SK-N-DZ (cell line): ENCODE measurements around the gene VPS37D.
"Not testable (repeated sequence)": the region's sequence is repeated elsewhere in the genome, so short reads cannot be mapped to it uniquely, and the experiment has no call there.

Experiments
- DNase-seq: peaks from one replicate; pipeline ENCODE4 v3.0.0-alpha.2; 2015; ENCODE audit warnings: low spot score
- small RNA-seq, 2 experiments: library from RNA; depleted of rRNA; stranded (forward); fragments of <200 nt; gene quantifications; one replicate each; pipeline ENCODE3, GENCODE V24; 2014

VPS37D gene

DNA sequence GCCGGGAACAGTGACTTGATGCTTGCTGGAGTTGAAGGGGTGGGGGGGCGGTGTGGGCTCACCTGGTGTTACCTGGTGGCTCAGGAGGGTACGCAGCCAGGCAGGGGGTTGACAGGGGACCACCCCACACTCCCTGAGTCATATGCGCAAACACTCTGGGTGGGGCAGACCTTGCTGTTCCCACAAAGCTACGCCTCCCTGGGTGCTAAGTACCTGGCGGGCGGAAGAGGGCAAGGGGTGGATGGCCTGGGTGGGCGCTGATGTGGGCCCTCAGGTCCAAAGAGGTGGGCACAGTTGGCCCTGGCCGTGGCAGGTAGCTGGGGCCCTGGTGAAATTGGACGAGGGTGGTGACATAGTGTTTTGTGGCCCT is 37.9 kb downstream of the VPS37D start:
- no peak for DNase-seq

DNA sequence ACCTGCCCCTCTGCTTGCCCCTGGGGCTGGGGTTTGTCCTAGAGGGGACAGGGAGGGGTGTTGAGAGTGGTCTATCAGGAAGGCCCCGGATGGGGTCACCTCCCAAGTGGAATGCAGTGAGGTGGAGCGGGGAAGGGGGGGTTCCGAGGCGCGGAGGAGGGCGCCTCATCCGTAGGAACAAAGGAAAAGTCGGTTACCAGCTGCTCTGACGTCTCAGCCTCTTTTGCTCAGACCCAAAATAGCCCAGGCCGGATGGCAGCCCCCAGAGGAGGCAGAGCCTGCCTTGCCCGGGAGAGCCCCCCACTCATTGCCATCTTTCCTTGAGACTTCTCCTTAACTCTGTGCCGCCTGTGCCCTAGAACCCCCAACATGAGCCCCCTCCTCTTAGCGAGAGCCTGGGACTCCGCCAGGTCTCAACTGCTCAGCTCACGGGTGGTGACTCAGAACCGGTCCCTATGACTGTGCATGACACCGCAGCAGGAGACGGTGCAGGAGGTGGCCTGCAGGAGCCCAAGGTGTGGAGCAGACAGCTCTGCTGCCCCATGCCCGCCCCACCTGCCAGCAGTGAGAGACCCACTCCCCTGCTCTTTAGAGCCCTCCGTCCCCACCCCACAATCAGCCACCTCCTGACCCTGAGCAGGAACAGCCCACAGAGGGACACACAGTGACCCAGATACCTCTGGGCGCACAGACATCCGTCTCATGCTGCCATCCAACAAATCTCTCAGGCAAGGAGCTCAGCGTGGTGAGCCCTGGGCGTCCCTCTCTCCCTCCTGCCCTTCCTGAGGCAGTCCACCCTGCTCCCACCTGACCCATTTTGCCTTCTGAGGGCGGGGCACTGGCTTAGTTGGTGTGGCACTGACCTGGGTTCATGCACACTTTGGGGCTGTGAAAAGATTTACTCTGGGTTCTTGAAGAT is 38.8 kb downstream of the VPS37D start:
- no peak for DNase-seq

DNA sequence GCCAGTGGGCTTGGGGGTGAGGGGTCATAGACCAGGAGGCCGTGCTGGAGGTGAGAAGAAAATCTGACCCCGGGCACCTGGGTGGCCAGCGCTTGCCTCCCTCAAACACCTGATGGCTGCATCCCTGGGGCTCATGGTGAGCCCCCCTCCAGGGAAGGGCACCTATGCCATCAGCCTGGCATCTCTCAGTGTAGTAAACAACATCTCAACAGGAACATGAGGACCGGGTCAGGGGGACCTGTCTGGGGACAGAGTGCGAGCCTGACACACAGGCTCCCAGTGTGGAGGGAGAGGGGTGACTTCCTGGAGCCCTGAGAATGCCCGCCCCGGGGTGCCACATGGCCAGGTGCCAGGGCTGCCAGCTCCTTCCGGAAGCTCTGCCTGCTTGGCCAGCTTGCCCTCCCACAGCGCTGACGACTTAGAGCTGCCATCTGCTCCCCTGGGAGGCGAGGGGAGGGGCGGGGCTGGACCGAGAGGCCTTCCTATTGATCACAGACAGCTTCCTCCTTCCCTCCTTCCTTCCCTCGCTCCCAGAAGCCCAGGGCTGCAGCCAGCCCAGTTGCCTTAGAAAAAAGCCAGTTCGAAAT is 39.5 kb downstream of the VPS37D start:
- no peak for DNase-seq

DNA sequence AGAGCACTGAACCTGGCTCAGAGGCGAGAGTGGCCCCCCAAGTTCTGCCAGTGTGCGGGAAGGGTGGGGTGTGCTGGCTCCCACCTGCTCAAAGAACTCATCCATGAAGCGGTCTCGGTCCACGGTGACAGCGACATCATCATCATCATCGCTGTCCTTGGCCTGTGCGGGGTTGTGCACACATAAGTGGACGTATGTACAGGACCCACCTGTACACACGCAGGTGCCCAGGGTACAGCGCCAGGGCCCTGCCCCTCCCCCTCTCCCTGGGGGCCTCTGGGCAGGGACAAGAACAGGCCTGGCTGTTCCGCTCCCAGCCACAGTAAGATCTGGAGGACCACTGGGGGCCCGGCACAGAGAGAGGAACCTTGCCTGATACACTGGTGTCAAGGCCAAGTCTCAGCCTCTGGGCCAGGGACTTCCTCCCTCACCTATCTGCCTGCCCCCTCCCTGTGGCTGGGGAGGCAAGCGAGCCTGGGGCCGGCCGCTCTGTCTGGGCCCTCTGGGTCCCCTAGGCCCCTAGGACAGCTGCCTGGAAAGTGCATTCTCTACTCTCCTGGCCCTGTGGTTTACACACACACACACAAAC is 41.4 kb downstream of the VPS37D start:
- no peak for DNase-seq

DNA sequence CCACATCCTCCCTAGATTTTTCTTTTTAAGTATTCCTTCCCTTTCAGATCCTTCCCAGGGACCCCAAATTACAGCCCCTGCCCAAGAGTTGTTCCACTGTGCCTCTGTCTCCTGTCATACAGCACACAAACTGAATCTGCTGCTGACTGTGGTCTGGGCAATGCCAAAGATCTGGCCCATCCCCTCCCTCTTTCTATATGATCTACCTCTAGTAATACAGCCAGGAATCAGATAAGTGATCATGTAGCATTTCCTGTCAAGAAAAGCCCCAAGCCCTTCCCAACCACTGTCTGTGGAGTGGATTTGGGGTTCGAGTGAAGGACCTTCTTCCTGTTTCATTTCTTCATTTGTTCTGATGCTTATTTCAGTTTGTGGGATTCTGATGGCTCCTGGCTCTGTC is 45.1 kb downstream of the VPS37D start:
- no peak for DNase-seq

DNA sequence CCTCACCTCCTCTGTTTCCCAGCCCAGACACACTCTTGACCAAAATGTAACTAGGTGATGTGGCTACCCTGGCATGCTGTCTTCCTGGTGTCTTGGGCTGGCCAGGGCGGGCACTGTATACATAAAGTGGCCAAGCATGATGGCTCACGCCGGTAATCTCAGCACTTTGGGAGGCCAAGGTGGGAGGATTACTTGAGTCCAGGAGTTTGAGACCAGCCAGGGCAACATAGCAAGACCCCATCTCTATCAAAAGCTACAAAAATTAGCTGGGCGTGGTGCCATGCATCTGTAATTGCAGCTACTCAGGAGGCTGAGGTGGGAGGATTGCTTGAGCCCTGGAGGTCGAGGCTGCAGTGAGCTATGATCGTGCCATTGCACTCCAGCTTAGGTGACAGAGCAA is 45.7 kb downstream of the VPS37D start:
- not testable (repeated sequence) for DNase-seq

DNA sequence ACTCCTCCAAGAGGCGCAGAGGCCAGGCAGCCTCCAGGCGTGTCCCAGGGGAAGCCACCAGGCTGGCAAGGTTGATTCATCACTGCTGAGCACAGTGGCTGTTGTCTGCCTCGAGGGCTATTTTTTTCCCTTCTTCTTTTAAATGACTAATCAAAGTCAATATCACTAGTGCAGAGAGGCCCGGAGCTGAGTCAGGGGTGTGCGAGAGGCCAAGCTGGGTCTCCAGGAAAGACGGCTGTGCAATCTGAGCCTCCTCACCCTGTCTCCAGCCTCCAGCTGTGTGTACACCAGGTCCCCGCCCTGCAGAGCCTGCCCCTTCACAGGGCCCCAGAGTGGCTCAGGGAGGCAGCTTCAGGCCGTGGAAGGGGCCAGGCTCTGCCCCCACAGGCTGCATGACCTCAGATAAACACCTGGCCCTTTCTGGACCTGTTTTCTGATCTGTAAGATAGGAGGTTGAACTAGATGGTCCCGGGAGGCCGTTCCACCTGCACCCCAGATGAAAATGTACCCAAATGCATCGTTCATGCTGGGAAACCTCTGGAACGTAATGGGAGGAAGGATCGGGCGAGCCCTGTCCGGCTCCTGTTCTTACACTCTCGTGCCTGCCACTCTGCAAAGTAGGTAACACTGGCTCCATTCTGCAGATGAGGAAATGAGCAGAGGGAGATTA is 48.2 kb downstream of the VPS37D start:
- DNase-seq, result peak; percentile 73

DNA sequence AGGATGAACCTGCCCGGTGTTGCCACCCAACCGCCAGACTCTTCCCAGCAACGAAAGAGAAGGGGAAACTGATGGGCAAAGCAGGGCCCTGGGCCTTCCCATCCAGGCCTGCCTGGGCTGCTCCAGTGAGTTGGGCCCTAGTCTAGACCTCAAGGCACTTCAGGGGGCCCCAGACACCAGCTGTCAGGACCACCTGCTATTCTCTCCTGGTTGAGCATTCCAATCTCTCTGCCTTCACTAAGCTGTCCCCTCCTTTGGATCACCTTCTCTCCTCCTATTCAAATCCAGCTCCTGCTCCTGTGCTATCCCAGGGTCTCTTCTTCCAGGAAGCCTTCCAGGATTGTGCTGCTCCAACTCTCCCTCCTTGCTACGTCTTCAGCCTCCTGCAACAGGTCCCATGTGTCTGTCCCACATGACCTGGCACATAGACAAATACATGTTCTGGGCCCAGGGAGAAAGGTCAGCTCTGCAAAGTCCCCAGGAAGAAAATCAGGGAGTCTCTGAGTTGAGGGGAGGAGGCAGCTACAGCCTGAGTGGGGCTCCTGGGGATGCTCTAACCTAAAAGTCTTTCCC is 48.8 kb downstream of the VPS37D start:
- DNase-seq, result no peak

DNA sequence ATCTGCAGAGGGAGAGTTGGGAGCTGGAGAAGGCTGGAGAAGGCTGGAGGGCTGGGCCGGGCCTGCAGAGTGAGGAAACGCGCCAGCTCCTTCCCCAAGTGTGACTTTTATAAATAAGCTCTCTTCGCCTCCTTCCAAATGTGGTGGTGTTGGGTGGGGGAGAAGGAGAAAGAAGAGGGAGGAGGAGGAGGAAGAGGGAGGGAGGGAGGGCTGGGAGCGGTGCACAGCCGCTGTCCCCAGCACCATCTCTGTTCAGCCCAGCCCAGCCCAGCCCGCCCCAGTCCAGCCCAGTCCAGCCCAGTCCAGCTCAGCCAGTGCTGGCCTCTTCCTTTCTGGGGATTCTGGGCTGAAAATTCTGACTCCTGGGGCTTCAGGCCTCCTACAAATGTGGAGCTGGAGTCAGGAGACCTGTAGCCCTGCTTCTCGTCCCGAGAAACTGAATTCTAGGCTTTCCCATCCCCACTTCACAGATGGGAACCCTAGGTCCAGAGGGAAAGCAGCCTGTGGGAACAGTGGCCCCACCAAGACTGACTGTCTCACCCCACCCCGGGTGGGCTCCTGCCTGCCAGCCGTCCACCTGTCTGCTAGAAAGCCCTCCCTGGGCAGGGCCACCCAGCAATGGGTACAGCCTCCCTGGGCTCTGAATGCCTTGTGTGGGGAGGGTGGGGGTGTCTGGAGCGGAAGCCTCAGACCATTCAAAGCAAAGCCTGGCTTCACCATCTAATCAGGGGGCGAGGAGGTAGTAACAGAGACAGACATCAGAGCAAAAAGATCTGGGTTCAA is 49.6 kb downstream of the VPS37D start:
- DNase-seq, result no peak

DNA sequence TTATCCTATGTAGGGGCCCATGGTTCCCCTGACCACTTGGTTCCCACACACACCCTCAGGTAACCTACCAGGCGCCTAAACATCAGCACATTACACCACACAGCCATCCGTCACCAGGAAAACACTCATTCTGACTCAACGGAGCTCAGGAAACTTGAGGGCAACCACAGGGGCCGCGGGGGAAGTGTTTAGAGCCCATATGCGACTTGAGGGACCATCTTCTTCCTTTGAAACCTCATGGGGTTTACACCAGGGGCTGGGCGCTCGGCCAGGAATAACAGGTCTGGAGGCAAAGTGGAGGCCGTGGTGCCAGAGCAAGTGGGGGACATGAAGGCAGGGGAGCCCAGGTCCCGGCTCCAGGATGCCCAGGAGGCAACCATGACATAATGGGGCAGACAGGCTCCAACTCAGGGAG is 50.4 kb downstream of the VPS37D start:
- DNase-seq, result no peak

DNA sequence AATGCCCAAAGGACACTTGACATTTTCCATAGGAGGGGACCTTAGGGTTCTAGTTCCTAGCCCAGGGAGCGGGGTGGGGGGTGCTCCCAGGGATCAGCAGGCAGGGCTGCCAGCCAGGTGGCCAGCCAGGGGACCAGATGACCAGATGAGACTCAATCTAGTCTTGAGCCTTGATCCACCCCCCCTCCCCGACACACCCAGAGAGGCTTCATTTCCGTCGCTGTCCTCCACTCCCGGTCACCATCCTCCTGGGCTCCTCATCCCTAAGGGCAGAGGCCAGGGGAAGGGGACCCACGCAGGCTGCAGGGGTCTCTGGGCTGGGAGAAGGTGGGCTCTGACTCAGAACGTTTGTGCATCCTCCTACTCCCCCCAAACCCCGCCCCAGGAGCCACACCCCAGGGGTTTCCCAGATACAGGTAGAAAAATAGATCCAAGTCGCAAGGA is 50.8 kb downstream of the VPS37D start:
- DNase-seq, result no peak

DNA sequence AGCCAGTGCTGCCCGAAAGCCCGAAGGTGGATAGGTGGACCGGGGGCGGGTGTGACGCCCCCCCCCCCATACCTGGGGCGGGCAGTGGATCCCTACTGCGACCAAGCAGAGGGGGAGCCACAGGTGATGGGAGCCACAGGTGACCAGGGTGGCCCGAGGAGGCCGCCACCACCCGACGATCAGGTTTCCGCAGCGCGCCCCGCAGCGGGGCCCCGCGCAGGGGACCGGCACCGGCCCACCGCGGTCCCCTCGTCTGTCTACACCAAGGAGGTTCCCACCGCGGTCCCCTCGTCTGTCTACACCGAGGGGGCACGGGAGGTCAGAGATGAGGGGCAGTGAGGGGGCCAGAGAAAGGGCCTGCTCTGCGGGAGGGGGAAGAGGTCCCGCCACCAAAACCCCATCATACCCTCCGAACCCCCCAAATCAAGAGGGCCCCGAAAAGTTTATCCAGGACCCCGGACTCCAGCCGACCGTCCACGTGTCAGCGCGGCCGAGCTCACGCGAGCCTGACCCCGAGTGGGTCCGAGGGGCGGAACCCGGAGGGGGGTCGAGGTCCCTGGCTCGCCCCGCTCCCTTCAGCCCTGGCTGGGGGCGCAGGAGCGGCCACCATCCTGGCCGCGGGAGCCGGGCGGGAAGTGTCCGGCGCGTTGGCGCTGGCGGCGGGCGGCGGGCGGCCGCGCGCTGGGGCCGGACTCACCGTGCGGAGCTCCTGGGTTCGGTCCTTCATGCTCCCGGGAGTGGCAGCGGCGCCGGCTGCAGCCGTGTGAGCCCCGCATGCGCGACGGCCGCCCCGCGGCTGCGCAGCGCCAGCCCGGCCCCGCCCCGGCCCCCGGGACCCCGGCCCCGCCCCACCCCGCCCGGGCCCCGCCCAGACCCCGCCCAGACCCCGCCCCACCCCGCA is 51.5 kb downstream of the VPS37D start, which contains the start of gene STX1A:
STX1A (minus strand) TSS at position 765 of the 901 bp plus-strand sequence; CDS start at position 727, 38 bp downstream.
- DNase-seq, result peak; percentile 49

DNA sequence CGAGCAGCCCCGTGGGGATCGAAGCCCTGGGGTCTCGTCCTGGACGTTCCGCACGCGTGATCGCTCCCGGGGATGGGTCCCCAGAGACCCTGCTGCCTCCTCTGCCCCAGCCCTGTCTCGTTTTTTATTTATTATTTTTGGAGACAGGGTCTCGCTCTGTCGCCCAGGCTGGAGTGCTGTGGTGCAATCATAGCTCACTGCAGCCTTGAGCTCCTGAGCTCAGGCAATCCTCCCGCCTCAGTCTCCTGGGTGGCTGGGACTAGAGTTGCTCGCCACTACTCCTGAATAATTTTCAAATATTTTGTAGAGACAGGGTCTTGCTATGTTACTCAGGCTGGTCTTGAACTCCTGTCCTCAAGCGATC is 52.2 kb downstream of the VPS37D start:
- DNase-seq, result no peak

DNA sequence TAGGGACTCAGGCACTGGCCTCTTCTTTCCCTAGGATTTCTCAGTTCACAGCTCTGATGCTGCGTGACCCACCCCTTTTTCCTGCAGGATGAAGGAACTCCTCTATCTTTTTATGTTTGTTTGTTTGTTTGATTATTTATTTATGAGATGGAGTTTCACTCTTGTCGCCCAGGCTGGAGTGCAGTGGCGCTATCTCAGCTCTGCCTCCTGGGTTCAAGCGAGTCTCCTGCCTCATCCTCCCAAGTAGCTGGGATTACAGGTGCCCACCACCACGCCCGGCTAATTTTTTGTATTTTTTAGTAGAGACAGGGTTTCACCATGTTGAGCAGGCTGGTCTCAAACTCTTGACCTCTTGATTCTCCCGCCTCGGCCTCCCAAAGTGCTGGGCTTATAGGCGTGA is 52.8 kb downstream of the VPS37D start:
- not testable (repeated sequence) for DNase-seq

DNA sequence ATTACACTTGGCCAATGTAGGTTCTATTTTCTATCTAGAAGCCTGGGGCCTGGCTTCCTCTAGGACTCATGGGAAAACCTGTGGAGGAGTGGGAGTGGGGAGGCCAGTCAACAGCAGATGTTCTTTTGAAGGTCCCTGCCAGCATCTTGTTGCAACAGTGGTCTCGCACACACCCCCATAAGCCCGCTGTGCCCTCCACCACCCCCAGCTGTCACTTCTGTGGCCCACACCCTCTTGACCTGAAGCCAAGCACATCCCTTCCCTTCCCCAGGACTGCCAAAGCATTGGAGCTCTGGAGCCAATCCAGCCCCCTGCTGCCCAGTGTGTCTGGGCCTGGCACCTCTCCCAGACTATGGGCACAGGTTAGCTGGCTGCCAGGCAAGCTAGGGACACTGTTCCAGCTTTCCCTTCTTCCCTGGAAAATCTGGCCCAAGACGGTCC is 53.8 kb downstream of the VPS37D start:
- DNase-seq, result no peak

Small RNAs within 50 kb of the gene (small RNA-seq; reads per million reads assigned to genes)
- gene MIR4284, result 0 reads per million in 2 experiments
